Activated naive CD8-positive, alpha-beta T cell treated with anti-CD3 and anti-CD28 coated beads, Interleukin-2, amount 50 U/mL, for 16 hours (primary cell): ENCODE results near the gene RTKN2.
"Not testable (repeated sequence)": the region's sequence is repeated elsewhere in the genome, so short reads cannot be mapped to it uniquely, and the experiment has no call there.

ENCODE experiments used
- DNase-seq: peaks from one replicate; pipeline ENCODE4 v3.0.0-alpha.2; 2020; ENCODE audit warnings: low read depth, low spot score

Gene RTKN2, protein sequence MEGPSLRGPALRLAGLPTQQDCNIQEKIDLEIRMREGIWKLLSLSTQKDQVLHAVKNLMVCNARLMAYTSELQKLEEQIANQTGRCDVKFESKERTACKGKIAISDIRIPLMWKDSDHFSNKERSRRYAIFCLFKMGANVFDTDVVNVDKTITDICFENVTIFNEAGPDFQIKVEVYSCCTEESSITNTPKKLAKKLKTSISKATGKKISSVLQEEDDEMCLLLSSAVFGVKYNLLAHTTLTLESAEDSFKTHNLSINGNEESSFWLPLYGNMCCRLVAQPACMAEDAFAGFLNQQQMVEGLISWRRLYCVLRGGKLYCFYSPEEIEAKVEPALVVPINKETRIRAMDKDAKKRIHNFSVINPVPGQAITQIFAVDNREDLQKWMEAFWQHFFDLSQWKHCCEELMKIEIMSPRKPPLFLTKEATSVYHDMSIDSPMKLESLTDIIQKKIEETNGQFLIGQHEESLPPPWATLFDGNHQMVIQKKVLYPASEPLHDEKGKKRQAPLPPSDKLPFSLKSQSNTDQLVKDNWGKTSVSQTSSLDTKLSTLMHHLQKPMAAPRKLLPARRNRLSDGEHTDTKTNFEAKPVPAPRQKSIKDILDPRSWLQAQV

DNA sequence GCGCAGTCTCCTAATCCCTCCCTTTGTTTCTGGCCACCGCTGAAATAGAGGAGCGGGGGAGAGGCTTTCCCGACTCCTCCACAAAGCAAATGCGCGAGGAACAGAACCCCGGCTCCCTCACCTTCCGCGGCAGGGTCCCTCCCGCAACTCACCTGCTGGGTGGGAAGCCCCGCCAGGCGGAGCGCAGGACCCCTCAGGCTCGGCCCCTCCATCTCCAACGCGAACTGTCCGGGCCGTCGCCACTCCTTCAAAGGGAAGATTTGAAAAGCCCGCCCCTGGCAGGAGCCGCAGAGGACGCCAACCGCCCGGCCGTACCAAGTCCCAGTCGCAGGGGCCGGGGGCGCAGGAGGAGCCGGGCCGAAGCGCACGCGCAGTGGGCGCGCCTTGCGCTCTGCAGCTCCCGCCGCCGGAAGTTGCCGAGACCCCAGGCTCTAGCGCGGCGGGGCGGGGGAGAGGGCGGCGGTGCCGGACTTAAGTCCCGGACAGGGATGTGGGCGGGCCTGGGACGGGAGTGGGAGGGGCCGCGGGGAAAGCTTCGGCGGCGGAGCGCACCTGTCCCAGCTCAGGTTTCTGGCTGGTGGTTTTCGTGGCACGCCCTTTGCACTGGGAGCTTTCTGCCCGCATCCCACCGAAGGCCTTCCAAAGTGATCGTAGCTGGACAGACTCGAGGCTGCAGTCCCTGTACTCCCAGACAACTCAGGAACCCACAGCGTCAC, at the start of gene RTKN2:
RTKN2 (minus strand) TSS at position 446 of the 716 bp plus-strand sequence; CDS start at position 212, 234 bp downstream.
- peak; percentile 25 for DNase-seq

DNA sequence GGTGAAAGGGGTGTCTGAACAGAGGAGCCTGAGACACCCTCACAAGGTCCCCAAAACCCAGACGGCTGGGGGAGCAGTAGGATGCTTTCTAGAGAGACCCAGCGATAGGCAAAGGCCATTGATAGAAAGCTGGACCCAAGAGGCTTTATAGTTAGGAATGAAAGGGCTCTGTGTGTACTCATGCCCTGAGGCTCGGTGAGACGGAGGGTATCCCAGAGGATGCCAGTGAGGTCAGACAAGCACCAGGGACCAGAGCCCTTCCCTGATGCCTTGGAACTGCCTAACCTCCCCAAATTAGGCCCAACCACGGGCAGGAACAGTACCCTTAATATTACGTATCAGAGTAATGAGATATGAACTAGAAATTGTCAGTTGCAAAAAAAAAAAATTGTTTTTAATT, 48.6 kb upstream of the RTKN2 start:
- no peak for DNase-seq

DNA sequence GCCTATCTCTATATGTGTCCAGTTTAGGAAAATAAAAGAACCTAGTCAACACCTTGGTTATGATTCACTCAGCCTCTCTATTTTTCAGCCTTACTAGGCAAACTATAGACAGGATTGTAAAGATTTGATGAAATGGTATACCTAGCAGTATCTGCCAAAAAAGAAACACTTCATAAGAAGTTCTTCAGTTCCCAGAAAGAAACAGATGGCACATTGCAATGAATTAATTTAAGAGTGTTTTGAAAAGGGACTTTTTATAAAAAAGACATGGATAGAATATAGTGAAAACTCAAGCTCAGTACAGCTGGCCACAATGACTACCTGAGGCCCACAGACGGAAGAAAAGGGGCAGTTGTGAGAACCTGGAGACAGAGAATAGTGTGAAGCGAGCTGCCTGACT, 40.6 kb upstream of the RTKN2 start:
- DNase-seq: no peak

DNA sequence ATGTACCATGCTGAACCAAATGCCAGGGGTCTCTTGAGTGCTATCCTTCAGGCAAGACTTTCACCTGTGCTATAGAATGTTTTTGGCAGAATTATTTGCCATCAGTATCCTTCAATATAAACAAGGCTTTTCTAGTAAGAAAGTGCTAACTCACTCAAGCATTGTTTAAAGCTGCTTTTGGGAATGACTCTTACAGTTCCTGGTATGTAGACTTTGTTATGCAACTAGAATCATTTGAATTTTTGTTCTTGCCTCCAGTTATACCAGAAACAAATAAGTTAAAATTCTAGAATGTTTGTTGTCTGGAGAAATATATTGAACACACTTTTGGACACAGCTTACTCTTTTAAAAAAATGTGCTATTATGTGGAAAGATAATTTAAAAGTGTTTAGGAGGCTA, 39.5 kb upstream of the RTKN2 start:
- no peak for DNase-seq

DNA sequence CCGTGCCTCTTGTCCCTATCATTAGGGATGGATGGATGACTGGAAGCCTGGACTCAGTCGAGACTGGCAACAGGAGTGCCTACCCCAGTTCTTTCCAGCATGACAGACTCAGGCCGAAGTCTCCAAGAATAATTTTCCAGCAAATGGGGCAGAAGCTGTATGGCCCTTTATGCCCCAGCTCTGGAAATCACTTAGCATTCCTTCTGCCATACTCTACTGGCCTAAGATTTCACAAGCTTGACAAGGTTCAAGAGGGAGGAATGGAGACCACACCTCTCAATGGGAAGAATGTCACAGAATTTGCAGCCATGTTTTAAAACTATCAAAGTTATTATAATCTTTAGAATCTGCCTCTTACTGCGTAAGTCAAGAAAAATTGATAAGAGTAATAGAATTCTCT, 39.0 kb upstream of the RTKN2 start:
- DNase-seq: no peak

DNA sequence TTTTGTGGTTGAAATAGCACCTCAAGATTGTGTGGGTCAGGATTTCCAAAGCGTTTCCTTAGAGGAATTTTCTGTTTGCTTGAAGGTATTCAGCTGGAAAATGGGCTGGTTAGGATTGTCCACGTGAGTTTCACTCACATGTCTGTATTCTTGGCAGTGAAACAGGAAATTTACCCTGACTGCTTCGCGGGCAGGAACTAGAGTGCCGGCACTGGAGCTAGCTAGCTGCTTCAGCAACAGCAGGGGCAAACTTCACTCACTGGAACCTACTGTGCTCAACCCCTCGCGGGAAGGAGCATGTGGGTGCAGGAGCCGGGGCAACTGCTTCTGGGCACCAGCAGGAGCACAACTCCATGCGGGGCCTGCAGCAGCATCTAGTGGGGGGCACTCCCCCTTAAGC, 38.0 kb upstream of the RTKN2 start:
- no peak for DNase-seq

DNA sequence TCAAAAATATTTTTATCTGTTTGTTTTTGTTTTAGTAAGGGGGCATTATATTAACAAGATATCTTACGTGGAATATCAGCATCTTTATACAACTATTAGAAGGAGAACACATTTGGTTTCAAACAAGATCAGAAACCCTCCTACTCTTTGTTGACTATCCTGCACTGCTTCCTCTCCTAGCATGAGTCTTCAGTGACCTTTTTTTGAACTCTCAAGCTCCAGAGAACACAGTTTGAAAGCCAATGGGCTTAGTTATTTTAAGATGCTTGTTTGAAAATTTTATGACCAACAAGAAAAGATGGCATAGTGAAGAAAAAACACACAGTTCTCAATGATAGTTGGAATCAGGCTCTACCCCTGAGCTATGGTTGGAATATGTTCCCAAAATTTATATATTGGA, 37.2 kb upstream of the RTKN2 start:
- DNase-seq: no peak

DNA sequence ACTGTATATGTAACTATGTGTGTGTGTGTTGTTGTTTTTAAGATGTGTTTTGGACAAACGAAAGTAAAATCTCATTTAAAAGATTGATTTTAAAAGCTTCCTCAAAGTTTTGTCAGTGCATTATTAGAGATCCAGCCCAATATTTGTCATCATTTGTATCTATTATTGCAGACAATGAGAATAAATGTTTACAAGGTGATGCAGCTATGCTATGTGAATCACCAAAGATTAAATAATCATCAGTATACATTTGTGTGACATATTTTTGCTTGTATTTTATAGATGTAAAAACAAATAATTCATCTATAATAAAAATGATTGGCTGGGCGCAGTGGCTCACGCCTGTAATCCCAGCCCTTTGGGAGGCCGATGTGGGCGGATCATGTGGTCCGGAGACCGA, 35.3 kb upstream of the RTKN2 start:
- no peak for DNase-seq

DNA sequence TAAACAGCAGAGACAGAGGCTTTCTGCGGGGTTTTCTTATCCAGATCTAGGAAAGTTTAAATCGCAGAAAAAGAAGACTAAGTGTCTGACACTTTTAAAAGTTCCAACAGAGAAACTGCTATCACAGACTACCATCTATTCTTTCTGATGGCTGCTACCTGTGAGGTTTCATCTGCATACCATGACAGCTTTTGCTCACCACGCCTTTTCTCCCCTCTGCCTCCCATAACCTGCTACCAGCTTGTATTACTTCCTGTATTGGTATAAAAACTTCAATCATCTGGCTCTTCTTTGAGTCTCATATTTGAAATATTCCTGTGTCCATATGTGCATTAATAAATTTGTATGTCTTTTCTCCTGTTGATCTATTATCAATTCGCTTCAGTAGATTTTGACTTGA, 34.1 kb upstream of the RTKN2 start:
- DNase-seq: no peak

DNA sequence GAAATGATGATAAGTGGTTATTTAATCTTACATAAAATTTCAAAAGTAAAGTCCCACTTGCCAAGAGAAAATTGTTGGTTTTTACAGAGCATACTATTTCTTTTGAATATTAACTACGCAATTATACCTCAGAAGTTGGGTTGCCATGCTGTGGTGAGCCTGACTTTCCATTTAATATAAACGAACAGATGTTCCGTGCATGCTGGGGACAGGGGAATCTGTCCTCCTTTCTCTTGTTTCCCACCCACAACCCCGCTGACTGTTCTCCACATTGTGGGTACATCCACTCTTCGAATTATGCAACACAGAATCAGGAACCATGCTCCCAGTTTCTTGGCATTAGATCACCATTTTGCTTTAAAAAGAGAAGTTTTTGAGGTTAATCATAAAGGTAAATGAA, 29.2 kb upstream of the RTKN2 start:
- DNase-seq: no peak

DNA sequence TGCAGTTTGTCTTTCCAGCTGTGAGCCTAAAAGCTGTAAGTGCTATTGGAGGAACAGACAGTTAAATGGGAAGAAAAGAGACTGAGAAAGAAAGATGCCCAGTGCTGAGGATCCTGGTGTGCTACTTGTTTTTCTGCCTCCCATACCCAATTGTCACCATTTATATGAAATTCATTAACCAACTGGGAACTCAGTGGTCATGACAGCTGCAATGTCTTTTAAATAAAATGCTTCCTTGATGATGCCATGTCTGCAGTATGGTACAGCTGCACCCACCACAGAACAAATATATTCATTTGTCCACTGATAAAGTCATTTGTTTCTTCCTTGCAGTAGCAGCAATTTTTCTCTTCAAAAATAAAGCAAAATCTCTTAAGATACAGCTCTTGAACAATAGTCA, 15.6 kb upstream of the RTKN2 start:
- no peak for DNase-seq

DNA sequence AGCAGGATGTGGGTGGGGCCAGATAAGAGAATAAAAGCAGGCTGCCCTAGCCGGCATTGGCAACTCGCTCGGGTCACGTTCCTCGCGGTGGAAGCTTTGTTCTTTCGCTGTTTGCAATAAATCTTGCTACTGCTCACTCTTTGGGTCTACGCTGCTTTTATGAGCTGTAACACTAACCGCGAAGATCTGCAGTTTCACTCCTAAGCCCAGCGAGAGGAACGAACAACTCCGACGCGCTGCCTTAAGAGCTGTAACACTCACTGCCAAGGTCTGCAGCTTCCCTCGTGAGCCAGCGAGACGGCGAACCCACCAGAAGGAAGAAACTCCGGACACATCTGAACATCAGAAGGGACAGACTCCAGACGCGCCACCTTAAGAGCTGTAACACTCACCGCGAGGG, 12.7 kb upstream of the RTKN2 start:
- not testable (repeated sequence) for DNase-seq

DNA sequence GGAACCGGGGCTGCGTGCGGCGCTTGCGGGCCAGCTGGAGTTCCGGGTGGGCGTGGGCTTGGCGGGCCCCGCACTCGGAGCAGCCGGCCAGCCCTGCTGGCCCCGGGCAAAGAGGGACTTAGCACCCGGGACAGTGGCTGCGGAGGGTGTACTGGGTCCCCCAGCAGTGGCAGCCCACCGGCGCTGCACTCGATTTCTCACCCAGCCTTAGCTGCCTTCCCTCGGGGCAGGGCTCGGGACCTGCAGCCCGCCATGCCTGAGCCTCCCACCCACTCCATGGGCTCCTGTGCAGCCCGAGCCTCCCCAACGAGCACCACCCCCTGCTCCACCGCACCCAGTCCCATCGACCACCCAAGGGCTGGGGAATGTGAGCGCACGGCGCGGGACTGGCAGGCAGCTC, 11.7 kb upstream of the RTKN2 start:
- not testable (repeated sequence) for DNase-seq

DNA sequence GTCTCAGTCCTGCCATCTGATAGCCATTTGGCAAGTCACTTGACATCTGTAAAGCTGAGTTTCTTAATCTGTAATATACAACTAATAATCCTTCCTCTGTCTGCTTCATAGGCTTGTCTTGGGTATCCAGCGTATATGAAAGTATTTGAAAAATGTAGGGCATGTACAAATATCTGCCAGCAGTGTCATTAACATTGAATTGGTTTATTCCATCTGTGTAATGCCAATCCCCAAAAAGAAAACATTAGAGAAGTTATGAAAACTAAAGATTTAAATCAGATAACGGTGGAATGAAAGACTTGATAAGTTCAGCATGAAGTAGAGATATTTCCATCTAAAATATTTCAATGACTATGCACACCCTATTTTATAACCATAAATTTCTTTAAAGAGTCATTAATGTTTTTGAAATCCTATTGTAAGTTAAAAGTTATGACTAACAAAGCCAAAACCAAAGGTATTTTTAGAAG, 9.8 kb upstream of the RTKN2 start:
- no peak for DNase-seq

DNA sequence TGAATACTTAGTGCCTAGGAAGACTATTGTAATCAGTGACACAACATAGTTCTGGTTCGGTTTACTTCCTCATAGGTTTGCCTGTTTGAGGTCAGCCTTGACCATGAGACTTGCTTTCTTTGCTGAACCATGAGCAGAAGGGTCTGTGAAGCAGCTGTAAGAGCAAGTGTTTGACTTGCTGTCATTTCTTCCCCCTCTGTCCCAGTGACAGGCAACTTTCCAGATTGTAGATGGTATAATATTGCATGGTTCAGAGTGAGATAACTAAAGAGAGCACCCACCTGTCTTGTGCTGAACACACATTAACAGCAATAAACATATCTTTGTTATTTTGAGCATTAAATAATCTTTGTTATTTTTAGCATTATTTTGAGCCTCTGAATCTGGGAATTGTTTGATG, 9.3 kb upstream of the RTKN2 start:
- no peak for DNase-seq

DNA sequence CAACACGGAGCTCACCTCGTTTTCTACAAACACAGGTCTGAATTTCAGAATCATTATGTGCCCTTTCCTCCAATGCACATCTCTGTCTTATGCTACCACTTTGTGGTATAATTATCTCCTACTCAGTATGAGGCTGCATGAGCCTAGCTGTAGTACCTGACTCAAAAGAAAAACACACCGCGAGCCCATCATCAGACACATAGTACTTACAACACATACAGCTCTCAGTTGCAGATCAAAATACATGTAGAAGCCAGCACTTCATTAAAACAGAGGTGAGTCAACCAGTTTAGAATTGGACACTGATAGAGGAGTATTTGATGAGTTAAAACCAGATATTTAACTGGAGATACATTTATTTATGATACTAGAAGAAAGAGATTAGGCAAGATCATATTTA, 1.4 kb upstream of the RTKN2 start:
- DNase-seq: no peak

DNA sequence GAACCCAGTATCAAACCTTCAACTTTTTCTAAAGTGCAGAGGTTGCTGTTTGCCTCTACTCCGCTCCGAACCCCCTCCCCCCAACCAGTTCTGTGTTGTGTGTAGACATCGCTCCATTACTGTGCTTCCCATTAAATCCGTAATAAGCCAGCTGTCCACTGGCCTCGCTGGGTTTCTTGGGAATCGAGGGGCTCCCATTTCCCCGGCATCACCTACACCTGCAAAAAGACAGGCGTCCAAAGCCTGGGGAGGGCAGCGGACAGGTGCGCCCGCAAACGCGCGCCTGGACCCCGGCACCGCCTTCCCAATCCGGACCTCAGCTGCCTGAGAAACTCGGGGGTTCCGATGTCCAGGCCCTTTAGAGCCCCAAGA, 631 bp downstream of the RTKN2 start:
- DNase-seq: no peak

DNA sequence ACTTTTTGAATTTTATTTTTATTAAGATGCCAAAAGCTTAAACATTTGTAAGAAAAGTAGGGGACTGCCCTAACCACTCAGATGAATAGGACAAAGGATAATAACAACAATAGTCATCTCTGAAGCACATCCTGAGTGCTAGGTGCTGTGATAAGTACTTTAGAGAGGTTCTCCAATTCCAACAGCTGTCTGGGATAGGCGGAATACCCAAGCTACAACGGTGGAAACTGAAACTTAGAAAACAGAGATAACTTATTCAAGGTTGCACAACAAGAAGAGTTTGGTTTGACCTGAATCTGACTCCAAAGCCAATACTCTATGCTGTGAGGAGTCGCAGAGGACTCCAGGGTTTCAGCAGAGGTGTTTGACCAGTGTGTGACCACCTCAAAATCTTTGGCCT, 2.0 kb downstream of the RTKN2 start:
- DNase-seq: no peak

DNA sequence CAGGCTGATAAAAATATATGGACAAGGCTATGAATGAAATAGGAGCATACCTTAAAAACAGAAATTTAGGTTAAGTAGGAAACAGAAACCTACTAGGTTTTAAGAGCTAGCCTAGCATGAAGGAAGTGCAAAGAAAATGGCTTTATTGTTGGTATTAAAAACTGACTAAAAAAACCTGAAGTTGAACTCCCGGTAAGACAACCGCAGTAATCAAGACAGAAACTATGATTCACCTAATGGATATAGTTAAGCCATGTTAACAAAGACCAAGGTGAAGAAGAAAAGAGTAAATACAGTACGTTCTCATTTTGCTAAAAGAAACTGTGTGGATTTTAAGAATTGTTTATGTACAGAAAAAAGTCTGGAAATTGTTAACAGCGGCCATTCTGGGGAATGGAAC, 2.5 kb downstream of the RTKN2 start:
- no peak for DNase-seq

DNA sequence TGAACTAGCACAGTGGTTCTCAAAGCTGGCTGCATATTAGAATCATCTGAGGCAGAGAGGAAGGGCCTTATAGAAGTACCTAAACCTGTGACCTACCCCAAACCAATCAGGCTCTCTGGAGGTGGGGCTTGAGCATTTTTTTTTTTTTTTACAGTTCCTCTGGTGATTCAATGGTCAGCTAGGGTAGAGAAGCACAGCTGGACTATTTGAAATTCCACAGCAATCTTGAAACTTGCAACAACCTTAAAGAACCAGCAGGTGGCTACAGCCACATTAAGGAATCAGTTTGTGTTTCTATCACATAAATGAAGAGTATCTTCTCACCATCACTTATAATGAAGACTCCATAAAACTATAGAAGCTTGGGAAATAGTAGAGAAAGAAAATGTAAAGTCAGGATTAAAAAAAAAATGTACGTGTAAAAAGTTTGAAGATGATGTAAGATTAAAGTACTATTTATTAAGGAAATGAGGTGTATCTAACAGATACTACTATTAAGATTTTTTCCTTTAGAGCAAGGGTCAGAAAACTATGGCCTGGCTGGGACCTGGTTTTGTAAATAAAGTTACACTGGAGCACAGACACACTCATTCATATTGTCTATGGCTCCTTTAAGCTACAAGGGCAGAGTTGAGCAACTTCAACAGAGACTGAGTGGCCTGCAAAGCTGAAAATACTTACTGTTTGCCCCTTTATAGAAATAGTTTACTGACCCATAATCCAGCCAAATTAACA, 3.8 kb downstream of the RTKN2 start:
- no peak for DNase-seq

DNA sequence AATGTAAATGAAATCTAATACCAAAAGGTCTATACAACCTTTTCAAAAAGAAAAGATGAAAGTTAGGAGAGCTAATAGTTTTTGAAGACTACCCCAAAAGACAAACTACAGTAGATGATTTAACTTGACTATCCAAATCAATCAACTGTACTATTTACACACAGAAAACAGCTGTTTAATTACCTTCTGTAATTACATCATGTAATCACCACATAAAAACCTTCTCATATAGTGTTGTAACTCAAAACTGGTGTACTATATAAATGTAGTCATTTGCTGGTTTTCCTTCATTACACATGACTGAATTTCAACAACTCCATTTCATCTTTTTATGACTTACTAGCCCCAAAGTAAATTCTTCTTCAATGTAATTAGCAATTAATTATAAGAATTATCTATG, 4.5 kb downstream of the RTKN2 start:
- no peak for DNase-seq

DNA sequence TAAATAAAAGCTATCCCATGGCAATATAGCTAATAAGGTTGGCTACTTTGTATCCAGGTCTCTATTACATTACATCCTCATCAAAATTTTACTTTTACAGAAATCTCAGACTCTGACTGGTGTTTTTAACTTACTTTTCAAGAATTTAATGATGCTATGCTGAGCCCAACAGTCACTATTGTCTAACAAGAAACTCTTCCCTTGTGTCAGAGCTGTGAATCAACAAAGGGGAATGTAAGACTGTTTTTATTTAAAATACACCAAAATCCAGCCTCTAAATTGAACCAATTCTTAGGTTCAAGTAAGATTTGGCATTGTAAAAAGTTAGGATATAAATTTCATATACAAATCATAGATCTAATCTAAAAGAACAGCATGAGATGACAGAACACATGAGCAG, 7.0 kb downstream of the RTKN2 start:
- no peak for DNase-seq
